Measurements from ENCODE around the gene GPAT3.

The GPAT3 gene

DNA sequence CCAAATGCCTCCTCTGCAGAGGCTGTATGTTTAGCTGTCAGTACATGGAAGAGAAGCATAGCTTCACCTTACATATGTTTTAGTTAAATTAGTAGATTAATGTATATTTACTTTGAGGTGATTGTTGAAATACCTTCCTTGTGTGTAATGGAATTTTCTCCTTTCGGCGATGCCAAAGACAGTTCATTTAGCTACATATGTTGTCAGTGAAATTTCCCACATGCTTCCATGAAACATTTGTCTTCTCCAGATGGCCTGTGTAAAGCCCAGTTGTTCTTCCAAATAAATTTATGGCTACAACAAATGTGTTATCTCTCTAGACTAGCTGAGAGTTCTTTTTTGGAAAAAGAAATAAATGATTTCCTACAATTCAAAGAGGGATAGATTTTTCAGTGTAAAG lies 95.2 kb downstream of the GPAT3 start:
- H3K36me3 ChIP-seq (replicated peaks in 1 of 2; ENCODE audit: control insufficient read depth in 2 of 2, insufficient read depth in 2 of 2, low read length in 2 of 2) = no peaks in the 10 kb centered on the region
- no peak overlapping the region for H3K9ac ChIP-seq (ENCODE audit: low read depth, low read length, poor library complexity)
- H2BK5ac ChIP-seq (ENCODE audit: low read length) = no peak overlapping the region
- no peak overlapping the region for H3K23ac ChIP-seq (ENCODE audit: low read depth, low read length, poor library complexity)
- no peak overlapping the region for H4K91ac ChIP-seq (ENCODE audit: low read depth, low read length, poor library complexity)
- no peak overlapping the region for H3K14ac ChIP-seq (ENCODE audit: low read length)
- no peak overlapping the region for H3K4me2 ChIP-seq (ENCODE audit: insufficient read depth, low read length, poor library complexity, severe bottlenecking)
- no CpG with 5 or more reads among the region's 2 CpGs for WGBS, 2 donors (ENCODE audit: extremely low coverage in 2 of 2, insufficient read length in 2 of 2, insufficient replicate concordance in 1 of 2)
- no peak overlapping the region for H2AK5ac ChIP-seq (ENCODE audit: low read depth, low read length)
- no peak overlapping the region for H3K4me3 ChIP-seq (ENCODE audit: low read length in 2 of 2)
- H3K4ac ChIP-seq (ENCODE audit: low read length) = no peak overlapping the region
- H3K79me1 ChIP-seq (ENCODE audit: low read depth, low read length) = no peaks in the 10 kb centered on the region
- no peak overlapping the region for H2BK15ac ChIP-seq (ENCODE audit: low read length)
- H3K4me1 ChIP-seq (ENCODE audit: control insufficient read depth in 2 of 2, insufficient read depth in 1 of 2, low read depth in 1 of 2, low read length in 2 of 2) = peaks cover 2 to 4% of the 10 kb centered on the region in 2 donors
- H3K18ac ChIP-seq (ENCODE audit: low read length) = no peak overlapping the region
- no peak overlapping the region for H2BK120ac ChIP-seq (ENCODE audit: low read depth, low read length)
- DNase-seq (ENCODE audit: low spot score) = no peak
- H3K9me3 ChIP-seq (replicated peaks in 1 of 2; ENCODE audit: control insufficient read depth in 2 of 2, insufficient read depth in 1 of 2, low read depth in 1 of 2, low read length in 2 of 2) = no peaks in the 10 kb centered on the region
- H3K27ac ChIP-seq (replicated peaks; ENCODE audit: low read length) = no peak overlapping the region
- H3K27me3 ChIP-seq (ENCODE audit: control insufficient read depth in 3 of 3, insufficient read depth in 3 of 3, low read depth in 1 of 3, low read length in 3 of 3) = peaks cover 0 to 16% (median 0%) of the 10 kb centered on the region in 3 experiments
- H2BK12ac ChIP-seq (ENCODE audit: low read length) = no peak overlapping the region
- no peak overlapping the region for H2AFZ ChIP-seq (ENCODE audit: low read length)
- no peak overlapping the region for H4K8ac ChIP-seq (ENCODE audit: low read depth, low read length)

DNA sequence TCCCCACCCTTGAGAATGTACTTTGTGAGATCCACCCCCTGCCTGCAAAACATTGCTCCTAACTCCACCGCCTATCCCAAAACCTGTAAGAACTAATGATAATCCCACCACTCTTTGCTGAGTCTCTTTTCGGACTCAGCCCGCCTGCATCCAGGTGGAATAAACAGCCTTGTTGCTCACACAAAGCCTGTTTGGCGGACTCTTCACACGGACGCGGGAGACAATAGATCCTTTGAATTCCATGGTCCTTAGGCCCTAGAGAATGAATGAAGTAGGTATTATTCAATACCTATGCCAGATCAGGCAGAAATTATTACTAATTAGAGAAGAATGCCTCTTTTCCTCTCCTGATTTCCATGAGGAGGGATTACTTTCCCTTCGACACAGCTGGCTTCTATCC lies 101.0 kb downstream of the GPAT3 start:
- Histone ChIP-seq H2BK15ac (ENCODE audit: low read length) (no peak overlapping the region), H3K9me3 (replicated peaks in 1 of 2; ENCODE audit: control insufficient read depth in 2 of 2, insufficient read depth in 1 of 2, low read depth in 1 of 2, low read length in 2 of 2) (no peaks in the 10 kb centered on the region), H3K9ac (ENCODE audit: low read depth, low read length, poor library complexity) (no peak overlapping the region), H2AK5ac (ENCODE audit: low read depth, low read length) (no peak overlapping the region), H3K18ac (ENCODE audit: low read length) (no peak overlapping the region), H3K36me3 (replicated peaks in 1 of 2; ENCODE audit: control insufficient read depth in 2 of 2, insufficient read depth in 2 of 2, low read length in 2 of 2) (no peaks in the 10 kb centered on the region), H3K4ac (ENCODE audit: low read length) (no peak overlapping the region), H2BK5ac (ENCODE audit: low read length) (no peak overlapping the region), H3K27me3 (ENCODE audit: control insufficient read depth in 3 of 3, insufficient read depth in 3 of 3, low read depth in 1 of 3, low read length in 3 of 3) (peaks cover 0 to 6% (median 0%) of the 10 kb centered on the region in 3 experiments), H3K27ac (replicated peaks; ENCODE audit: low read length) (no peak overlapping the region), H3K4me2 (ENCODE audit: insufficient read depth, low read length, poor library complexity, severe bottlenecking) (no peak overlapping the region), H4K8ac (ENCODE audit: low read depth, low read length) (no peak overlapping the region), H3K79me1 (ENCODE audit: low read depth, low read length) (no peaks in the 10 kb centered on the region), H3K14ac (ENCODE audit: low read length) (no peak overlapping the region), H2BK12ac (ENCODE audit: low read length) (no peak overlapping the region), H4K91ac (ENCODE audit: low read depth, low read length, poor library complexity) (no peak overlapping the region), H2AFZ (ENCODE audit: low read length) (no peak overlapping the region), H3K4me3 (ENCODE audit: low read length in 2 of 2) (no peak overlapping the region), H3K23ac (ENCODE audit: low read depth, low read length, poor library complexity) (no peak overlapping the region), H3K4me1 (ENCODE audit: control insufficient read depth in 2 of 2, insufficient read depth in 1 of 2, low read depth in 1 of 2, low read length in 2 of 2) (peaks cover 0 to 4% of the 10 kb centered on the region in 2 donors), H2BK120ac (ENCODE audit: low read depth, low read length) (no peak overlapping the region)
- DNase-seq (ENCODE audit: low spot score) = peak; percentile 9
- WGBS, 2 donors (ENCODE audit: extremely low coverage in 2 of 2, insufficient read length in 2 of 2, insufficient replicate concordance in 1 of 2) = no CpG with 5 or more reads among the region's 8 CpGs

DNA sequence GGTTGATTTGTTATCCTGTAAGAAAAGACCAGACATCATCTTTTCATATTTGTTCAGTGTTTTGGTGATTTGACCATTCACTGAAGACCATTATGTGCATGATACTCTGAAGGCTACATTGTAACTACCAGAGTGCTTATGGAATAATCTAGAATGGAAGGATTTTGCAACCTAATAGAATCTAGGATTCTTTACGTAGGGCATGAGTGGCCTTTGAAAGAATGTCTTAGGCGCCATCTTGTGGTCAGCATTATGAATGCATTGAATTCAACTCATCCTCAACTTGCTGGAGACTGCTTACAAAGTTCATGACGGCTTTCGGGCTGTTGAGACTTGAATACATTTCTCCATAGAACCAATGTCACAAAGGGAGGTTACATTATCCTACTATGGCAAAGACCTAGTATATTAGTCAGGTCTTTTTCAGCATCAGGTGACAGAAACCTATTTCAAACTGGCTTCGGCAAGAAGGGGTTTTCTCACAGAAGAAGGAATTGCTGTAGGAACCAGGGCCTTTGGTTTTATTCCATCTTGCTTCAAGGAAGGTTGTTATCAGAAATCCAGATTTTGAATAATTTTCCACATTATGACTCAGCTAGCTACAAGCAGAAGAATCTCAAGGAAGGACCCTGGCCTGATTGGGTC lies 104.1 kb downstream of the GPAT3 start:
- peak; percentile 73 for DNase-seq (ENCODE audit: low spot score)
- Histone ChIP-seq H3K4me2 (ENCODE audit: insufficient read depth, low read length, poor library complexity, severe bottlenecking) (no peak overlapping the region), H3K14ac (ENCODE audit: low read length) (no peak overlapping the region), H3K9me3 (replicated peaks in 1 of 2; ENCODE audit: control insufficient read depth in 2 of 2, insufficient read depth in 1 of 2, low read depth in 1 of 2, low read length in 2 of 2) (no peaks in the 10 kb centered on the region), H3K9ac (ENCODE audit: low read depth, low read length, poor library complexity) (no peak overlapping the region), H3K27ac (replicated peaks; ENCODE audit: low read length) (no peak overlapping the region), H3K23ac (ENCODE audit: low read depth, low read length, poor library complexity) (no peak overlapping the region), H2BK12ac (ENCODE audit: low read length) (no peak overlapping the region), H3K4me1 (ENCODE audit: control insufficient read depth in 2 of 2, insufficient read depth in 1 of 2, low read depth in 1 of 2, low read length in 2 of 2) (peaks cover 0 to 4% of the 10 kb centered on the region in 2 donors), H2BK5ac (ENCODE audit: low read length) (no peak overlapping the region), H3K18ac (ENCODE audit: low read length) (no peak overlapping the region), H3K4ac (ENCODE audit: low read length) (no peak overlapping the region), H3K4me3 (ENCODE audit: low read length in 2 of 2) (no peak overlapping the region), H2AFZ (ENCODE audit: low read length) (no peak overlapping the region), H4K8ac (ENCODE audit: low read depth, low read length) (no peak overlapping the region), H2BK15ac (ENCODE audit: low read length) (no peak overlapping the region), H2AK5ac (ENCODE audit: low read depth, low read length) (no peak overlapping the region), H3K79me1 (ENCODE audit: low read depth, low read length) (no peaks in the 10 kb centered on the region), H2BK120ac (ENCODE audit: low read depth, low read length) (no peak overlapping the region), H4K91ac (ENCODE audit: low read depth, low read length, poor library complexity) (no peak overlapping the region), H3K27me3 (ENCODE audit: control insufficient read depth in 3 of 3, insufficient read depth in 3 of 3, low read depth in 1 of 3, low read length in 3 of 3) (peaks cover 0 to 6% (median 0%) of the 10 kb centered on the region in 3 experiments), H3K36me3 (replicated peaks in 1 of 2; ENCODE audit: control insufficient read depth in 2 of 2, insufficient read depth in 2 of 2, low read length in 2 of 2) (no peaks in the 10 kb centered on the region)
- WGBS, 2 donors (ENCODE audit: extremely low coverage in 2 of 2, insufficient read length in 2 of 2, insufficient replicate concordance in 1 of 2) = no CpG with 5 or more reads among the region's 5 CpGs

DNA sequence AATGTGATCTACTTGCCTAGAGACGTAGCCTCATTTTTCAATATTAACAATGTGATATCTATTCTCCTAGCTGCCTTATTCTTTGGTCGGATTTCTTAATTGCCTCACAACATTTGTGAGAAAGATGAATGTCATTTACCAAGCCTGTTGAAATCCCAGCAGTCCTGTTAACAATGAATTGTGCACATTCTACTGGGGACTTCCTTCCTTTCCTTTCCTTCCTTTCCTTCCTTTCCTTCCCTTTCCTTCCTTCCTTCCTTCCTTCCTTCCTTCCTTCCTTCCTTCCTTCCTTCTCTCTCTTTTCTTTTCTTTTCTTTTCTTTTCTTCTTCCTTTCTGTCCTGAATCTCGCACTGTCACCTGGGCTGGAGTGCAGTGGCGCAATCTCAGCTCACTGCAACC lies 107.1 kb downstream of the GPAT3 start:
- DNase-seq (ENCODE audit: low spot score) = no peak
- H4K8ac ChIP-seq (ENCODE audit: low read depth, low read length) = no peak overlapping the region
- H3K9ac ChIP-seq (ENCODE audit: low read depth, low read length, poor library complexity) = no peak overlapping the region
- WGBS, 2 donors (ENCODE audit: extremely low coverage in 2 of 2, insufficient read length in 2 of 2, insufficient replicate concordance in 1 of 2) = no CpG with 5 or more reads among the region's 4 CpGs
- no peak overlapping the region for H4K91ac ChIP-seq (ENCODE audit: low read depth, low read length, poor library complexity)
- H3K4ac ChIP-seq (ENCODE audit: low read length) = no peak overlapping the region
- H3K4me3 ChIP-seq (ENCODE audit: low read length in 2 of 2) = no peak overlapping the region
- no peak overlapping the region for H2BK5ac ChIP-seq (ENCODE audit: low read length)
- no peak overlapping the region for H3K18ac ChIP-seq (ENCODE audit: low read length)
- H3K27me3 ChIP-seq (ENCODE audit: control insufficient read depth in 3 of 3, insufficient read depth in 3 of 3, low read depth in 1 of 3, low read length in 3 of 3) = peaks cover 0 to 5% (median 0%) of the 10 kb centered on the region in 3 experiments
- H3K4me2 ChIP-seq (ENCODE audit: insufficient read depth, low read length, poor library complexity, severe bottlenecking) = no peak overlapping the region
- no peaks in the 10 kb centered on the region for H3K4me1 ChIP-seq (ENCODE audit: control insufficient read depth in 2 of 2, insufficient read depth in 1 of 2, low read depth in 1 of 2, low read length in 2 of 2)
- no peak overlapping the region for H3K14ac ChIP-seq (ENCODE audit: low read length)
- no peak overlapping the region for H2AK5ac ChIP-seq (ENCODE audit: low read depth, low read length)
- no peak overlapping the region for H2BK120ac ChIP-seq (ENCODE audit: low read depth, low read length)
- no peak overlapping the region for H3K27ac ChIP-seq (replicated peaks; ENCODE audit: low read length)
- no peaks in the 10 kb centered on the region for H3K79me1 ChIP-seq (ENCODE audit: low read depth, low read length)
- no peak overlapping the region for H2BK12ac ChIP-seq (ENCODE audit: low read length)
- H2BK15ac ChIP-seq (ENCODE audit: low read length) = no peak overlapping the region
- no peaks in the 10 kb centered on the region for H3K36me3 ChIP-seq (replicated peaks in 1 of 2; ENCODE audit: control insufficient read depth in 2 of 2, insufficient read depth in 2 of 2, low read length in 2 of 2)
- no peak overlapping the region for H2AFZ ChIP-seq (ENCODE audit: low read length)
- no peaks in the 10 kb centered on the region for H3K9me3 ChIP-seq (replicated peaks in 1 of 2; ENCODE audit: control insufficient read depth in 2 of 2, insufficient read depth in 1 of 2, low read depth in 1 of 2, low read length in 2 of 2)
- no peak overlapping the region for H3K23ac ChIP-seq (ENCODE audit: low read depth, low read length, poor library complexity)
